Measurements from ENCODE around the gene ZNF865.

DNA sequence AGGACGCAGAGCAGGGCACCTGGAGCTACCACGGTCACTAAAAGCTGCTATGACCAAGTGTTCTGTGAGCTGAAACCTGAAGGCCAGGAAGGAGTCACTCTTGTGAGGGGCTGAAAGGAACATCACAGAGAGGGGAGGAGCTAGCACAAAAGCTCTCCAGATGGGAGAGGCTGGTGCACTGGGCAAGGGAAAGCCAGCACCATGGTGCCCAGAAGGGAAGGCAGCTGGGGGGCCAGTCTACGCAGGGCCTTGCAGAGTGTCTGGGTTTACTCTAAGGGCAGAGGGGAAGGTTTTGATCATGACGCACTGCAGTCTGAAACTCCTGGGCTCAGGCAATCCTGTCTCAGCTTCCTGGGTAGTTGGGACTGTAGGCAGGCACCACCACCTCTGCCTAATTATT, 31.3 kb downstream of the ZNF865 start:
- no peak for TF ChIP-seq POLR2A (IDR thresholded peaks at IDR 0.05; ENCODE audit: low read depth, low read length)
- no peak for TF ChIP-seq SMC3 (IDR thresholded peaks at IDR 0.05; ENCODE audit: low read depth, low read length)
- no peak for TF ChIP-seq FOS (IDR thresholded peaks at IDR 0.05; ENCODE audit: low read depth, low read length)
- no peak for TF ChIP-seq CTCF (conservative IDR thresholded peaks at IDR 0.05; ENCODE audit: low read depth, low read length)

All from IMR-90 (cell line).